GM21529 (cell line): ENCODE results near the gene PEX14.

Experiments
- ATAC-seq: cut with Tn5 transposase; IDR thresholded peaks from one replicate; pipeline ENCODE4 v1.9.1; 2021; ENCODE audit not compliant: unreplicated experiment

Gene PEX14

DNA sequence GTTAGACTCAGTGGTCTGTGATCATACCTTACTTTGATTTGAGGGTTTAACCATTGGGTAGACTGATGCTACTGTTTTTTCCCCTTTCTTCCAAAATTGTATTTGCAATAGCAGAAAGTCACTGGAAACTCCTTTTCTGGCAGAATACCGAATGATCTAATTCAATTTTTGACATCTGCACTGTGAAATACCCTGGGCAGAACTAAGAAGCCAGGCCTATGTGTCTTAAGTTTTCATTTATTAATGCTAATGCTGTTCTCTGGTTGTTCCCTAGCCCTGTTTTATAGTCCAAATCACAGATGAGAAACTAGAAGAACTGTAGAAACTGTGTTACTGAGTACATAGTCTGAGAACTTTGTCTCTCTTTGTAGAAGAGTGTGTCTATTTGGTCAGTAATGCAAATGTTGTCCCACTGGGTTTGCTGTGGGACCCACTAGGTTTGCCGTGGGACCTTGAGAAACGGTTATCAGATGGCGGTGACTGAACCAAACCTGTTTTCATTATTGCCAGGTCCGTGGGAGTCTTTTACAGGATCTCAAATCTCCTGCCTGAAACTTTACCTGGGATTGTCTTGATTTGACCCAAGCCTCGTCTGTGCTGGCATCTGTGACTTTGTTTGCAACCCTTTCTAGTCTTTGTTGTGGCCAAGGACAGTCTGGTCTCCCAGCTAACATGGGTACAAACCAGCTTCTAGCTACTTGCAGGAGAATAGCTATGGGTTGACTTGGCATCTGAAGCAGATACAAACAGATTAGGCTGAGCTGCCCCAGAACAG is 41.4 kb downstream of the PEX14 start:
- no peak for ATAC-seq

DNA sequence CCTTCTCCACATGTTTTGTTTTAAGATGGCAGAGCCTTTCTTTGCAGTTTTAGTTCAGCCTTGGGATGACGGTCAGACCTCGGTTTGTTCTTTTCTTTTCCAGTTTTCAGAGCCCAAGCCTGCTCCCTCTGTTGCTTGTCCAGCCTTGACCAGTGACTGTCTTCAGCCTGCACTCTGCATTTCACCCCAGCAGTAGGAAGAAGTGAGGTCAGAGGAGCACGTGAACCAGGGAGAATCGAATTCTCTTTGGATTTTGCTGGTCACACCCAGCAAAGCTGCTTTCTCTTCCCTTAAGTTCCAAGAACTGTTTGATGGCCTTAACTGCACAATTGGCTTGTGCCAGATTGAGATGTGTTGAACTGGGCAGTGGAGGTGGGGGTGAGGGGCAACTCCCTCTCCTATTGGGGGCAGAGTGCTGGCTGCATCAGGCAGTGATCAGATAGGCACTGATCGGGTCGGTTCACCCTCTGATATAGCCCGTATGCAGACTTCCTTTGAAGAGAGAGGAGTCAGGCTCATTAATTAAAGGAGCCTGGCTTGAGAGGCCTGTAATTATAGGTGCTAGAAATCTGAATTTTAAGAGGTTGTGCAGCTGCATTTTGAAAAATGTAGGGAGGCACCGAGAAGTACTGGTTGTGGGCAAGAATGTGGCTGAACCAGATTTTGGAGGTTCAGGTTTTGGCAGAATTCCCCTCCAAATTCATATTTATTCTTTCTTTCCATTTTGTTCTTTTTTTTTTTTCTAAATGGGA is 42.4 kb downstream of the PEX14 start:
- no peak for ATAC-seq

GRCh38 chr1:10517677-10517982 is 42.9 kb downstream of the PEX14 start:
- no peak for ATAC-seq

- ATAC-seq: no peak
These were observed 44.3 kb downstream of the PEX14 start for GRCh38 chr1:10519016-10519417.

DNA sequence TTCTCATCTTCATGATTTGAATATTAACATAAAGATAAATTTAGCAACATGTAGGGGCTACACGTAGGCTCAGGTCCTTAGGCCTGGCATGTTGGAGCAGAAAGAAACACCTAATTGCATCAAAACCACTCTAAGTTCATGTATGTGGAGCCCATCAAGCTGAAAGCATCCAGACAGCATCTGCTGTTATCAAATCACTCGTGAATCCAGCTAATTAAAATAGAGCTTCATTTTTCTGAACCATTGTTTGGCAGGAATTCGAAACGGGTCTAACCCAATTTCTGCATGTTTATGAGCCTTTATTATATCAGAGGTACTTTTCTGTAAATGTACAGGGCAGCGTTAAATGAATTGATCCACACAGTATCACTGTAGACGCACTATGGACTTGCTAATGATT is 45.7 kb downstream of the PEX14 start:
- no peak for ATAC-seq

DNA sequence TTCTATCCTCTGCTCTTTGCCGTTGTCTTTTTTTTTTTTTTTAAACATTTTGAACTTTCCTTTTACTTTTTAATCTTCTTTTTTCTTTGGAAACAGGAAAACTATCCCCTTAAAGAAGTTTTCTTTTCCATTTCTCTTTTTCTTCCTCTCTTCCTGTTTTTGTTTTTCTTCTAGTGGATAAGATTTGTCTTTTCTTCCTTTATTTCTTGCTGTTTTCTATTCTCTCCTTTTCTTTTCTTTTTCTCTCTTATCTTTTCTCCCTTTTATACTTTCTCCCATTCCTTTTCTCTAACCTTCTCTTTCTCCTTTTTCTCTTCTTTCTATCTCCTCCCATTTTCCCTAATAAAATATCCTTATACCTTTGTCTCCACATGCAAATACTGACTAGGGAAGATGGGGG is 46.2 kb downstream of the PEX14 start:
- ATAC-seq: no peak

- no peak for ATAC-seq
These were observed 46.9 kb downstream of the PEX14 start for GRCh38 chr1:10521537-10522157.

DNA sequence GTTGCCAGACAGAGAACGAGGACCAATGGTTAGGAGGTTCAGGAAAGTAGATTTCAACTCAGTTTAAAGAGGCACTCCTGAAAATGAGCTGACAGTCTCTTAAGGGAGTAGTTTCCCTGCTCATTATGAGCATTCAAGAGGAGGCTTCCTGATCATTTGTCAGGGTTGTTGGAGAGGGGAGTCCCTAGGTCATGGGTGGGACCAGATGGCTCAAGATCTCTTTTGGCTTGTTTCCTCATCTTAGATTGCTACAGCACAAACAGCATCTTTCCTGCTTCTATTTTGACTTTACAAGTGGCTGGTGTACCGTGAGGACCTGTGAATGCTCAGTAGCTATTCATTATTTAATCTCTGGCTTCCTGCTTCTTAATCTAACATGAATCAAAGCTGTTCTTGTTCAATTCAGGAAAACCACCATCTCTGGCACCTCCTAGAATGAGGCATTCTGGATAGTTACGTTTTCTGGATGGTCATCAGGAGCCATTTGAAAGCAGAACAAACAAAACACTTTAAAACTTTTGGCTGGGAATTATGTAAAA is 47.6 kb downstream of the PEX14 start:
- ATAC-seq: no peak

GRCh38 chr1:10525208-10525607 is 50.5 kb downstream of the PEX14 start:
- no peak for ATAC-seq

DNA sequence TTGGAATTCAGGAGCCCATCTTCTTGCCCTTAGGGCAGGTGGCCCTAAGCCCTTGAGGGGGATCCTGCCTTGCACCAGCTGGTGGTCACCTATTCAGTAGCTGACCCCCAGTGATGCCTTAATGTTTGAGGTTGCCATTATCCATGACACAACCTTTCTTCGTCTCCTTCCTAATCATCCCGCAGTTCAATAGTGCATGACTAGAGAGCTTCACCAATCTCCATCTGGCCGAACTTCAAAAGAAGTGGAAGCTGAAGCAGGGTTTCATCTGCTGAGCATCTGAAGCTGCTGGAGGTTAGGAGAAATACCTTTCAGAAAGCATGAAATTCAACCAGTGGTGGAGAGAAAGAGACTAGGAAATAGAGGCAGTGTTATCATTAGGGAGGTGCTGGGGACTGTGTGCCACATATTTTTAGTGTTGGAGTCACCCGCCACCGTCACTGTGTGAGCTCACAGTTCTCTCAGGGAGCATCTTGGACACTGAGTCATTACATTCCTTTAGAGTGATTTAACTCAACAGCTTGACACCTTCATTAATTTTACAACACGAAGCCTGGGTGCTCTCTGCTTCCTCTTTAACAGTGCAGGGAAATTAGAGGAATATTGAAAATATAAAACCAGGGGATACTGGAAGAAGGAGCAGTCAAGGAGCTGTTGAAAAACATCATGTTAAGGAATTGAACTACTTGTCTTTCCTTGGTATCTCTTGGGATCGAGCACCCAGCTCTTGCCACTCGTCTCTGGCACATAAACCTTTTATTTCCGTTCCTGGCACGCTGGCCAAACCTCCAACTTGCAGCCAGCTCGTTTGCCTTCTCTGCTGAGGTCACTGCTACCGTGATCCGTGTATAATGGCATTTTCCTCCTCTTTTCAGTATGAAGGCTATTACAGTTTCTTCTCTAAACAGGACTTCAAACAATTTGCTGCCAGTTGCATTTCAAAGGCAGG is 53.6 kb downstream of the PEX14 start:
- ATAC-seq: no peak

DNA sequence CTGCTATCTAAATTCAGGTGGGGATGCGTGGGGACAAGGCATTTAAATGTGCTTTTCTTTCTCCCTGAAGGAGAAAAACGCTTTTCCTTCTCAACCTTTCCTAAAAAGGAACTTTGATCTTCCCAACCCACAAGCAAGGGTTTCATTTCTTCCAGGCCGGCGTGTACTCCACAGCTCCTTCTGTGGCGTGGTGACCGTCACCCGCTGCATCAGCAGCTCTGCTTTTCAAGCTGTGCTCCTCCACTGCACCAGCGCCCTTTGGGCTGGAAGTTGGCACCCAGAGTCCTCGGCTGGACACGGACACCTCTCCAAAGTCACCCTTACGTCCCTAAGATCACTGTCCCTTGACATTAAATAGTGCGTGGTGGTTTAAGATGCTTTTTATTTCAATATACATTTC is 54.3 kb downstream of the PEX14 start:
- ATAC-seq: no peak

DNA sequence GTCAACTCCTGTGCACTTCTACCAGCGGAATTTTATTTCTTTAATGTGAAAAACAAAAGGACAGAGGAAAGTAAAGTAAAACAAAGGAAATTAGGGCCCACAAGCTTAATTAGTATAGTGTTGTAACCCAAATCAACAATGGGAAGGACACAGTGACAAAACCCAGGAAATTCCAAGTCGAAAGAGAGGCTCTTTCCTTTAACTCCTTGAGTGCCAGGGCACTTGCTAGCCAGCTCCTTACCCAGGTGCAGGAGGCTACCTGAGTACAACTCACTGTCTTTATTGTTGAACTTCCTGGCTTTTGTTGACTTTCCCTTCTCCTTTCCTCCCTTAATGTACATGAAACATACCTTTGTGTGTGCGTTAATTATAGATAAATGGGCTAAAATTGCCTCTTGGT is 55.0 kb downstream of the PEX14 start:
- no peak for ATAC-seq

DNA sequence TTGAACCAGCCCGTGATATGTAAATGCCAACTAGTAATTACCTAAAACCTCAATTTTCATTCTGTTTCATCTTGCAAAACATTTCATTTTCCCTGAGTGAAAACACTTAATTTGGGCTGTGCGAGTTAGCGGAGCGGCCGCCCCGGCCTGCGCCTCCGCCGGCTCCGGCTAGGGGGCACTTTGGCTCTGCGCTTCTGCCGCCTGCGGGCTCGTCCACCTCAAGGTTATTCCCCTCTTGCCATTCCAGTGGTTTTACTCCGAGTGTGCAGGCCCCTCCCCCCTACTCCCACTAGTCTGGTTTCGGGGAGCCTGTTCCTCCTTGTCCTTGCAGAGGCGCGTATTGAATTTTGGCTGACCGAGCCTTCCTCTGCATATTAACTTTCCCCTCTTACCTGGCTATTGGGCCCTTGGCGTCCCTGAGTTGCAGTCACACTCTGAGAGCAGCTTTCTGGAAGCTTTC is 55.6 kb downstream of the PEX14 start:
- no peak for ATAC-seq

DNA sequence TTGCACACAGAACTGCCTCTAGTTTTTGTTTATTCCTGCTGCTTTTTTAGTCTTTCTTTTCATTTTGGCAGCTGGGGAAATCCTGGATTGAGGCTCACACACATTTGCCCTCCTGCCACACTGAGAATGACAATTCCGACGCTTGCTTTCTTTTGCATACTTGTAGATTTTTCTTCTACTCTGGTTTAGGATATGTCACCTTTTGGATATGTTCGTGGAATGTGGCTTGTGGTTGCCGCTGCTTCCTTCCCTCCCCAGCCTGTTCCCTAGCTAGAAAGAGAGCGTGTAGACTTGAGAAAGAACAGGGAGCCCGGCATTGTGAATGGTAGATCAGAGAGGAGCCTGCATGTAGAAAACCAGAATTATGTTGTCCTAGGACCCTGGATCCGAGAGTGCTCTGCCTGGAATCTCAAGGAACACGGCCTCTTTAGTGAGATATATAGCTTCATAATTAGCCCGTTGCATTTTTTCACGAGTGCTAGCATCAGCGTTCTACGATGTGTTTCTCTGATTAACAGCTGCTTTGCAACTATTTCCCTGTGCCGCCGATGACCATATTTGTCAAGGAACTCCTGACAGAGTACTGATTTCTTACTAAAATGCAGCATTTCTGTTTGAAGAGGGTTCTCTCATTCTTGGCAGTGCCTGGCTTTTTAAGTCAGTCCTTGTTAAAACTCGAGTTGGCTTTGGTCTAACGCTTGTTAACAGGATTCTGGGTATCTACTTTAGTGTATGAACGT is 56.2 kb downstream of the PEX14 start:
- no peak for ATAC-seq

DNA sequence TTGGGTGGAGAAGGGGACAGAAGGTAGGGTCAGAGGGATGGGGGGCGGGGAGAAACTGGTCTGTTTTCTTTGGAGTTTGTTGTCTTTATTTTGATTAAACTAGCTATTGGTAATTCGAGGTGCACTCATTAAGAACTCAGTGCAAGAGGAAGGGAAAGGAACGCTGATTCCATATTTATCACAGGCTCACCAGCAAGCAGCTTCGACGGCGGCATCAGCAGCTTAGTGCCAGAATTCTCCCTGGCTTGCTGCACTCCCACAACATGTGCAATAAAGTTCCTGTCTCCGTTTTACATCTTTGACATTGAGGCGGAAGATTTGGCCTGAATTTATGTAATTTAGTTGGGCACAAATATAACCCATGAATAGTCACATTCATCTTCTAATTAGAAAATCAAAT is 57.6 kb downstream of the PEX14 start:
- no peak for ATAC-seq

GRCh38 chr1:10534519-10534918 is 59.8 kb downstream of the PEX14 start:
- no peak for ATAC-seq

DNA sequence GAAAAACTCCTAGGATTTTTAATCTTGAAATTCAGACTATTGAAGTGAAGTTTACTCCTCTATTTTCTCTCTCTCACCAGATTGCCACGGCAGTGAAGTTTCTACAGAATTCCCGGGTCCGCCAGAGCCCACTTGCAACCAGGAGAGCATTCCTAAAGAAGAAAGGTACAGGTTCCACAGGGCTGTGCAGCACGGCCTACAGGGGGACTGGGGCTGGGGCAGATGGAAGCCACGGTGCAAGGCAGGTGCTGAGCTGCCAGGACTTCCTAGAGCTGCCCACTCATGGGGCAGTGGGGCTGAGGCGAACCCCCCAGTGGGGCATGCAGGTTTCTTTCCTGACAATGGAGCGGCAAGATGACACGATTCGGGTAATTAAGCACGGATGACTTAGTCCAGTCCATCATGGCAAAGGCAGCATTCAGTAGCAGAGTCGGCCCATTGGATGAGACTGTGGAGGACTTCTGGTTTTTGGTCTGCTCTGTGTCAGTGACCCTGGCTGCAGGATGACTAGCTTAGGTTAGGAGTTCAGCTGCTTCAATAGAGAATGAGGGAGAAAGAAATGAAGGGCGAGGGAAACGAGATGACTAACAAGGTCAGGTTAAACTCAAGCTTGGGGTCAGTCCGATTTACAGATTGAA is 61.5 kb downstream of the PEX14 start:
- ATAC-seq: no peak

DNA sequence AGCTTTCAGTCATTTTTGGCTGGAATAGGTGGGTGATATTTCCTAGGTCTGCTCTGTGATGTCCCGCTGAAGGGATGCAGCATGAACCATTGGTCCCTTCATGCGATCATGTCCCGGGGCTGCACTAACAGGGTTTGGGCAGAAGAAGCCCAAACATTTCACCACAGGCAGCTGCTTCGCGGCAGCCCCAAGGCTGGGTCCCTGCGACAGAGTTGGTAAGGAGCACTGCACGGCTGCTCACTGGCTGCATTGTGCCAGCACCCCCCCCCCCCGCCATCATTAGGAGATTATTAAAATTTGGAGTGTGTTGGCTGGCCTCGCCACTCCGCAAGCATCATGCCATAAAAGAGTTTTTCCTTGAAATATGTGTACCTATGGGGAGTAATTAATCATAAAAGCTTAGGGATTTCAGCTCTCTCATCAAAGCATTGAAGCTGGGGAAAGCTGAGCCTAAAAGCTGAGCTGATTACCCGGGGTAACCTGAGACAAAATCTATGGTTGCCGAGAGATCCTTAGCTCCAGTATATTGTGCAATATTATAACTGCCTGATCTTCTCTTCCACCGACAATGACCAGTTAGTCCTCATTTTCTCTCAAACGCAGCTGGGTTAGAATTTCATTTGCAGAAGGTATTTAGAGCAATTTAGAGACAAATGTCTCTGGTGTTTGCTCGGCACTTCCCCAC is 62.5 kb downstream of the PEX14 start:
- ATAC-seq: no peak
